AG04449 (cell line): Measurements from ENCODE around the gene PCDH12.

Experiments
- CTCF ChIA-PET: fragments of 350-600 bp; formaldehyde crosslinking; extraction: SDS; loops from one replicate; lab custom pipeline; 2021; ENCODE audit warnings: antibody characterized with exemption; lab: Yijun Ruan, JAX
- POLR2A ChIA-PET: fragments of 400-600, 350-600 bp; formaldehyde crosslinking; extraction: SDS; loops from one replicate; lab custom pipeline; 2020; ENCODE audit warnings: antibody characterized with exemption, inconsistent platforms; lab: Yijun Ruan, JAX
- DNase-seq: peaks from one replicate; pipeline ENCODE4 v3.0.0-alpha.2; 2010; ENCODE audit warnings: low read depth, low spot score
- H3K4me3 ChIP-seq: 2 replicates; pipeline ENCODE4 v1.5.1; 2011; ENCODE audit warnings: low read depth, mild to moderate bottlenecking, control low read depth, low read length
- TF ChIP-seq, protein P1 (sequence below): IDR thresholded peaks from one replicate; pipeline ENCODE4 v1.5.1; 2011; ENCODE audit warnings: mild to moderate bottlenecking, moderate library complexity, low read length, control low read depth, inconsistent platforms; ENCODE audit not compliant: insufficient read depth; ENCODE audit errors: missing control alignments

The PCDH12 gene

DNA sequence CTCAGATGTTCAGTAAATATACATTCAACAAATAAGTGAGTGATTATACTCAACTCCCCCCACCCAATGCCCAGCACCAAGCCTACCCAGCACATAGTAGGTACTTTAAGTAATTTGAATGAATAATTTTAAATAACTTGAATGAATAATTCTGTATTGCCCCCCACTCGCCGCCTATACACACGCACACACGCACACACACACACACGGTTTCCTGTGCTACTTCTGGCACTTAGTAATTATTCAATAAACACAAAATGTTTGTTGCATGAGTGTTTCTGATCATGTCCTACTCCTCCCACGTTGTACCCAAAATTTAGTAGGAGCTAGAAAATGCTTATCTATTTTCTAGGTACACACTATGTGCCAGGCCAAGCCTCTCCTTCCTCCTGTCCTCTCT lies 16.2 kb downstream of the PCDH12 start:
- POLR2A ChIA-PET: interaction anchor here (0.6 to 1.6 kb wide), 3 partner anchors 18 to 1251 kb away, joined by 3 to 6 read pairs (median 3); partner anchors contain the start of genes DELE1, HARS1 and HARS2

DNA sequence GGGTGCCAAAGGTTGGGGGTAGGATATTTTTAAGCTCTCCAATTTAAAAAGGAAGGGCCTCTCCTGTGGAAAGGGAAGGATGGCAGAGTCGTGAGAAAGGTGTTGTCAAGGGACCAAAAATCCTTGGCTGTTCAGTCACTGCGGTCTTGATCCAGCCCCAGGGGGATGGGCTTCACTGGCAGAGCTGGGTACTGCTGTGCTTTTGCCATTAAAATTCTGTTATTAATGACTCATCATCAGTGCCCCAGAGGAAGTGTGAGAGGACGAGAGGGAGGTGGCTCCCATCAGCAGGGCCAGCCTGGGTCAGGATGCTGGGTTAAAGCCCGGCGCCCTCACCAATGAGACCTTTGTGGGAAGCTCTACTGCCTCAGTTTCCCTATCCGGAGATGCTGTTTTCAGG lies 16.7 kb downstream of the PCDH12 start:
- no peak overlapping the region for H3K4me3 ChIP-seq
- TF ChIP-seq, protein P1, sequence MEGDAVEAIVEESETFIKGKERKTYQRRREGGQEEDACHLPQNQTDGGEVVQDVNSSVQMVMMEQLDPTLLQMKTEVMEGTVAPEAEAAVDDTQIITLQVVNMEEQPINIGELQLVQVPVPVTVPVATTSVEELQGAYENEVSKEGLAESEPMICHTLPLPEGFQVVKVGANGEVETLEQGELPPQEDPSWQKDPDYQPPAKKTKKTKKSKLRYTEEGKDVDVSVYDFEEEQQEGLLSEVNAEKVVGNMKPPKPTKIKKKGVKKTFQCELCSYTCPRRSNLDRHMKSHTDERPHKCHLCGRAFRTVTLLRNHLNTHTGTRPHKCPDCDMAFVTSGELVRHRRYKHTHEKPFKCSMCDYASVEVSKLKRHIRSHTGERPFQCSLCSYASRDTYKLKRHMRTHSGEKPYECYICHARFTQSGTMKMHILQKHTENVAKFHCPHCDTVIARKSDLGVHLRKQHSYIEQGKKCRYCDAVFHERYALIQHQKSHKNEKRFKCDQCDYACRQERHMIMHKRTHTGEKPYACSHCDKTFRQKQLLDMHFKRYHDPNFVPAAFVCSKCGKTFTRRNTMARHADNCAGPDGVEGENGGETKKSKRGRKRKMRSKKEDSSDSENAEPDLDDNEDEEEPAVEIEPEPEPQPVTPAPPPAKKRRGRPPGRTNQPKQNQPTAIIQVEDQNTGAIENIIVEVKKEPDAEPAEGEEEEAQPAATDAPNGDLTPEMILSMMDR: no peak
- CTCF ChIA-PET: interaction anchor here (0.9 to 17.0 kb wide), 10 partner anchors 10 to 249 kb away, joined by 4 to 260 read pairs (median 12); partner anchors contain the start of genes DELE1, PCDH1, PCDH12 and RNF14
- DNase-seq: no peak
- POLR2A ChIA-PET: interaction anchor here (0.6 to 1.6 kb wide), 3 partner anchors 18 to 1250 kb away, joined by 3 to 6 read pairs (median 3); partner anchors contain the start of genes DELE1, HARS1 and HARS2

More for the DNA sequence above, 16.2 kb downstream of the PCDH12 start:
- no peak for DNase-seq
- H3K4me3 ChIP-seq: no peak overlapping the region
- CTCF ChIA-PET: interaction anchor here (0.9 to 17.0 kb wide), 8 partner anchors 11 to 250 kb away, joined by 4 to 260 read pairs (median 13); partner anchors contain the start of genes DELE1, PCDH1 and PCDH12
- TF ChIP-seq, protein P1: no peak

DNA sequence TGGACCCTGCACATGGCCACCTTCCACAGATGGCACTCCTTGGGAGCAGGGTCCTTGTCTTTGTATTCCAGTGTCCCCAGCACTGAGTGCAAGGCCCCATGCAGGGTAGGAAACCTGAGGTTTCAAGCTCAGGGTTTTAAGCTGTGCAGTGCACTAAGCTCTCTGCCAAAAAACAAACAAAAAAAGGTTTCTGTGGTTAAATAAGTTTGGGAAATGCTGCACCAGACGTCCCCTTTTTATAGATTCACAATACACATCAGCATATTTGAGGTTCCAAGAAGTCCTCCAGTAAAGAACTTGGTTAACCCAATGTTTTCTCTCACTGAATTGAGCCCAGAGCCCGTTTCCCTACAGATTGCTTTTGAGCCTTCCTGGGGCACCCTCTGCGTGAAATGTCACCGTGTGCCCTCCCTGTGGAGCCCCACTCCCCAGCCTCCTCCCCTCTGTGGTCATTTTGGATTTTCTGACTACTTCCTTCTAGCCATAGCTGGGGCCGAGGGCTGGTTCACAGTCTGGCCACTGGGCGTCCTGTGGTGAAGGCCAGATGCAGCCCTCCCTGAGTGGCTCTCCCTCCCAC lies 17.2 kb downstream of the PCDH12 start:
- ChIA-PET POLR2A (interaction anchor here (1.1 to 1.6 kb wide), 2 partner anchors 17 to 248 kb away, joined by 3 to 6 read pairs; partner anchors contain the start of gene DELE1), CTCF (interaction anchor here (1.0 to 17.0 kb wide), 9 partner anchors 10 to 249 kb away, joined by 4 to 260 read pairs (median 13); partner anchors contain the start of genes DELE1, PCDH1, PCDH12 and RNF14)
- DNase-seq: no peak
- TF ChIP-seq, protein P1: no peak
- H3K4me3 ChIP-seq: no peak overlapping the region

DNA sequence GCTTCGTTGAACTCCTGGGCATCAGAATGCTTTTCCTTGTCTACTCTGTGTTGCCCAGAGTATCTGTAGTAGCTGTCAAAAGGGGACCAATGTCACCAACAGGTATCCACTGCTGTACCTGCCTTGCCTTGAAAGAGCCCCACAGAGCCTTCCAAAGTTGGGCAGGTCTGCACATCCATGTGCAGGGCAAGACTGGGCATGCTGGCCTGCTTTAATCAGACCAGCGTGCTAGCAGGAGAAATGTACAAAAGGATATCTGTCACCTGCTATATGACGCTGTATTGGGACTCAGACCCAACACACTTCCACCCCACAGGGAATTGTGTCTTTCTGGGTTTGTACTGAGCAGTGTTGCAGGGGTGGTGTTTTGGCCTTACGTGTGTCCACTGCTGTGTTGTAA lies 22.5 kb downstream of the PCDH12 start:
- POLR2A ChIA-PET: no interaction called here
- no peak for DNase-seq
- TF ChIP-seq, protein P1: no peak
- CTCF ChIA-PET: interaction anchor here (1.6 to 1.7 kb wide), 2 partner anchors 25 to 244 kb away, joined by 4 read pairs; no protein-coding TSS in a partner anchor
- no peak overlapping the region for H3K4me3 ChIP-seq

DNA sequence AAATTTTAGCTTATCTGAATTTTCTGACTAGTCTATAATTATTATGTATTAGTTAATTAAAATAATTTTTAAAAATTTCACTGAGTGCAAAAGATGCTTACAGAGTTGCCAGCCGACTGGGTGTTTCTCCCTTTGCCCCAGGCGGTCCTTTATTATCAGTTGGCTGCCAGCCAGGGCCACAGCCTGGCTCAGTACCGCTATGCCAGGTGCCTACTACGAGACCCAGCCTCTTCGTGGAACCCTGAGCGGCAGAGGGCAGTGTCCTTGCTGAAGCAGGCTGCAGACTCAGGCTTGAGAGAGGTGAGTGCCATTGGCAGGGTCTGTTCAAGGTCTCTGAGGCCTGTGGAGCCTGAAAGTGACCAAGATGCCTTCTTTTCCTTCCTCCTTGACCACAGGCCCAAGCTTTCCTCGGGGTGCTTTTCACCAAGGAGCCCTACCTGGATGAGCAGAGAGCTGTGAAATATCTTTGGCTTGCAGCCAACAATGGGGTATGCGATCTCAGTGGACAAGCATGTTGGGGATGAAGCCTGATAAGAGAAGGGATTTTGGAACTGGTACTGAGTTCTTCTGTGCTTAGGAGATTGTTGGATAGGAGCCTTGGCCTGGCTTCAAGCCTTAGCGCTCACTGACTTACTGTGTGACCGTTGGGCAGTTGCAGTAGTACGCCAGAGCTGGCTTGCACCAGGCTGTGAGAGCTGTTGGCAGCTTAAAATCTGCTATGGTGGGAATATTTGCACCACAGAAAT lies 23.7 kb downstream of the PCDH12 start:
- ChIA-PET POLR2A (interaction anchor here (1.5 kb wide), 1 partner anchor 10 kb away, joined by 3 read pairs; no protein-coding TSS in a partner anchor), CTCF (interaction anchor here (0.9 to 1.9 kb wide), 4 partner anchors 14 to 55 kb away, joined by 3 to 7 read pairs (median 4); no protein-coding TSS in a partner anchor)
- TF ChIP-seq, protein P1: no peak
- DNase-seq: no peak
- no peak overlapping the region for H3K4me3 ChIP-seq
